Forelimb muscle (tissue), 1 donor: ENCODE measurements around the gene MGLL. TPM values are rescaled to one million over a fixed set of nuclear protein-coding genes. Genes with fewer than 3 reads are reported as not detected.
"Not testable (repeated sequence)": the region's sequence is repeated elsewhere in the genome, so short reads cannot be mapped to it uniquely, and the experiment has no call there.

Source experiments
- DNase-seq: peaks from one replicate; pipeline ENCODE4 v3.0.0-alpha.2; 2013; ENCODE audit warnings: low read depth
- polyA plus RNA-seq: library from polyadenylated mRNA; unstranded; fragments of 120-200 nt; gene quantifications from one replicate; pipeline ENCODE4 v1.2.1, GENCODE V29; 2013; ENCODE audit not compliant: insufficient read length

MGLL gene
- polyA plus RNA-seq, 1 donor = 24.5 TPM

- no peak for DNase-seq
Measured at GRCh38 chr3:127690823-127691452, 131.4 kb downstream of the MGLL start.

GRCh38 chr3:127690106-127690505 lies 132.2 kb downstream of the MGLL start:
- no peak for DNase-seq

GRCh38 chr3:127689266-127689860 lies 133.0 kb downstream of the MGLL start:
- DNase-seq = no peak

GRCh38 chr3:127688416-127689265 lies 133.7 kb downstream of the MGLL start:
- no peak for DNase-seq

GRCh38 chr3:127688022-127688415 lies 134.3 kb downstream of the MGLL start:
- no peak for DNase-seq

- DNase-seq = no peak
Measured at GRCh38 chr3:127687228-127687737, 135.0 kb downstream of the MGLL start.

- DNase-seq = no peak
Measured at GRCh38 chr3:127686512-127686894, 135.8 kb downstream of the MGLL start.

- DNase-seq = no peak
Measured at GRCh38 chr3:127685708-127686511, 136.4 kb downstream of the MGLL start.

- no peak for DNase-seq
Measured at GRCh38 chr3:127684871-127685707, 137.2 kb downstream of the MGLL start.

- no peak for DNase-seq
Measured at GRCh38 chr3:127682561-127682960, 139.8 kb downstream of the MGLL start.

- DNase-seq = not testable (repeated sequence)
Measured at GRCh38 chr3:127682175-127682554, 140.2 kb downstream of the MGLL start.

- DNase-seq = no peak
Measured at GRCh38 chr3:127680798-127681221, 141.5 kb downstream of the MGLL start.

GRCh38 chr3:127680146-127680661 lies 142.1 kb downstream of the MGLL start:
- no peak for DNase-seq

- DNase-seq = no peak
Measured at GRCh38 chr3:127679534-127680145, 142.7 kb downstream of the MGLL start.

GRCh38 chr3:127678611-127679533 lies 143.4 kb downstream of the MGLL start:
- DNase-seq = no peak

- no peak for DNase-seq
Measured at GRCh38 chr3:127678315-127678599, 144.1 kb downstream of the MGLL start.

GRCh38 chr3:127677541-127678314 lies 144.6 kb downstream of the MGLL start:
- no peak for DNase-seq

- no peak for DNase-seq
Measured at GRCh38 chr3:127676921-127677351, 145.4 kb downstream of the MGLL start.
